Activated T-helper 1 cell treated with anti-CD3 and anti-CD28 coated beads, Interleukin-12 subunit alpha, Interleukin-12 subunit beta, Interleukin-2, Interleukin-4 antibody, amounts not matched to agents 30 ng/mL and 10 ng/mL and 1 ng/mL, durations not matched to agents 14 hours and 24 hours and 36 hours (primary cell): ENCODE measurements around the gene METTL21C. TPM values are rescaled to one million over a fixed set of nuclear protein-coding genes. Genes with fewer than 3 reads are reported as not detected.

Experiments
- DNase-seq: peaks from one replicate; pipeline ENCODE4 v3.0.0; 2021; ENCODE audit warnings: low spot score
- H3K27ac Mint-ChIP-seq: one replicate; pipeline ENCODE4 v1.8.0; 2021; ENCODE audit warnings: mild to moderate bottlenecking, mixed read lengths
- H3K27me3 Mint-ChIP-seq: one replicate; pipeline ENCODE4 v1.8.0; 2022; ENCODE audit warnings: mild to moderate bottlenecking, moderate library complexity, mixed read lengths; ENCODE audit not compliant: insufficient read depth
- H3K36me3 Mint-ChIP-seq: one replicate; pipeline ENCODE4 v1.8.0; 2021; ENCODE audit warnings: low read depth, mixed read lengths
- H3K4me1 Mint-ChIP-seq: one replicate; pipeline ENCODE4 v1.8.0; 2021; ENCODE audit warnings: low read depth, mixed read lengths
- H3K4me3 Mint-ChIP-seq: one replicate; pipeline ENCODE4 v1.8.0; 2021; ENCODE audit warnings: mild to moderate bottlenecking, moderate library complexity, mixed read lengths
- H3K9me3 Mint-ChIP-seq: one replicate; pipeline ENCODE4 v1.8.0; 2021; ENCODE audit warnings: mixed read lengths
- intact Hi-C: fragments of 100-400 bp; cut with micrococcal nuclease; formaldehyde crosslinking; loops from one replicate; pipeline ENCODE4 v1.15.1; 2024
- total RNA-seq: library from RNA; stranded (reverse); gene quantifications from 2 replicates; pipeline ENCODE4 v1.2.3, GENCODE V29; 2022

The METTL21C gene
- not detected in 2 replicates for total RNA-seq

DNA sequence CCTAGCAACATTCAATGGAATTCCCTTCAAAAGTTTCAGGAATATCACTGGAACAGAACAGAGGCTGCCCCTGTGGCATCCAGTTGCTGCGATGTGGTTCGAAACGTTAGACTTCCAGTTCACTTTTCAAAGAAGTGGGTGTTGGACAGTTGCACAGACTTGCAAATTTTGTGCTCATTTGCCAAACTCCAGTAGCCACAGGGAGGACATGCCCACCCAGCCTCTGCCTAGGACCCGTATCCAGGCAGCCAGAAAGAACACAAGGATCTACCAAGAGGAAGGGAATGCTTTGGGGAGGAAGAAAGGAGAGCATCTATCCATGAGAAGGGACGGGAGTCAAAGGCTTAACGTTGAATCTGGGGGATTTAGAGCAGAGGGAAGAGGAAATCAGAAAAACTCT is at the start of gene METTL21C:
Gene METTL21C (minus strand): TSS at position 108 of the 400 bp plus-strand sequence. CDS start 546 bp downstream, outside the sequence.
- intact Hi-C loops: no loop called here
- Mint-ChIP-seq H3K27ac (no peak within 1 kb of the TSS), H3K36me3 (no peaks in the 10 kb centered on the region), H3K9me3 (no peaks in the 10 kb centered on the region), H3K27me3 (peaks cover 12% of the 10 kb centered on the region), H3K4me1 (no peaks in the 10 kb centered on the region), H3K4me3 (no peak within 1 kb of the TSS)
- DNase-seq: no peak

DNA sequence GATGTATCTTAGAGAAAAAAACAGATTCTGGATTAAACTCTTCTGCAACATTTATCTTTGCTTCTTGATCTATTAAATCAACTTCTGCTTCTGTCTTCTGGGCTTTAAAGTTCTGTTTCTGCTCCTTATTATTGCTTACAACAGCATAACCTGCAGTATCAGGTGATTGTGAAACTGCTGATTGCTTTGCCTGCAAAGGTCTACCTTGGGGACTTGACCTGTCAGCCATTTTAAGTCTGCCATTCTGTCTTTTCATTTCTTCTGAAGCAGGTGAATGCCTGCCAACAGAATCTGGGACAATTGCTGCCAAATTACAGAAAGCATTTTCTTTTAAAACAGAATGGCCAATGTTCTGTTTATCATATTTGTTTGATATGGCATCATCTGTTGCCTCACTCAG is 47.7 kb upstream of the METTL21C start:
- intact Hi-C loops: no loop called here
- peaks cover 28% of the 10 kb centered on the region for H3K9me3 Mint-ChIP-seq
- DNase-seq: no peak
- H3K27ac Mint-ChIP-seq: no peak overlapping the region
- H3K4me1 Mint-ChIP-seq: no peaks in the 10 kb centered on the region
- no peak overlapping the region for H3K4me3 Mint-ChIP-seq
- no peaks in the 10 kb centered on the region for H3K36me3 Mint-ChIP-seq
- H3K27me3 Mint-ChIP-seq: peaks cover 17% of the 10 kb centered on the region

DNA sequence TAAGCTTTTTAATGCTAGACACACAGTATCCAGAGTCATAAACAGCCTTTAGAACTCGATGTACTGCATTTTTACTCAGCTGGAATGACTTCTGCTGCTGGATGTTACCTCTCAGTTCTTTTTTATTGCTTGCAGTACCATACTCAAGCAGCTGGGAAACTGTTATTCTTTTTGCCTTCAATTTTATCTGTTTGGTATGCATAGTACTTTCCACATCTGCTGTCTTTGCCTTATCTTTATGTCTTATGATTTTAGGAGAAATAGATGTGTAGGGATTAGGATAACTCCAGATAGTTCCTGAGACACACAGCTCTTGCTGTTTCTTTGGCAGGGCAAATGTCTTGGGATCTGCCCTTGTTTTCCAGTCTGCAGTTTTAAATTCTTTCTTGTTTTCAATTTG is 47.3 kb upstream of the METTL21C start:
- intact Hi-C loops: no loop called here
- Mint-ChIP-seq H3K4me3 (no peak overlapping the region), H3K36me3 (no peaks in the 10 kb centered on the region), H3K4me1 (no peaks in the 10 kb centered on the region), H3K27ac (no peak overlapping the region), H3K9me3 (peaks cover 28% of the 10 kb centered on the region), H3K27me3 (peaks cover 17% of the 10 kb centered on the region)
- no peak for DNase-seq

DNA sequence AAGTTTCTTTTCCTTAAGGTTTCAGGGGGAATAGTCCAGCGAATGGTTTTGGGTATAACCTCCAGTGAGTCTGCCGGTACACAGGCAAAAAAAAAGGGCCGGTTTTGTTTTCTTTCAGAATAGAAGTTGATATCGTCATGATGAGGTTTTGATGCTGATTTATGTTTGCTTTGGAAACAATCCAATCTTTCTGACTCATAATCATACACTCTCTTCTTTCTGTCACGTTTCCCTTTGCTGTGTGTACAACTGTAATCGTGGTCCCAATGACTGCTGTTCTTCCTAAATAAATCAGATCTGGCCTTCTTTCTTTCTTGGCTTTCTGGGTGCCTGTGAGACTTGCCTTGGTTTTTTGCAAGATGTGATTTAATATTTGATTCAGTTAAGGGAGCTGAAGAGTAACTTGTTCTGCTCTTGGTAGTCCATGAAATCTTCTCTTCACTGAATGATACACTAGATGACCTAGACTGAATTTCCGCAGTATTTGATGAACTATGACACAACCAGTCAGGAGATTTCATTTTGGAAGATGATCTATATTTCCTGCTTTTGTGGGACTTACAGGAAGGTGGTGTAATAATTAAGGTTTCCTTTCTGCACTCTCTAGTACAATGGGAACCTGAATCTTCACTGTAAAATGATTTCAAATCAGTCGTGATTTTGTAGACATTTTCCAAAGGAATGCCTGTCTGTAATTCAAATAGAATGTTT is 34.9 kb upstream of the METTL21C start:
- H3K27ac Mint-ChIP-seq: no peak overlapping the region

DNA sequence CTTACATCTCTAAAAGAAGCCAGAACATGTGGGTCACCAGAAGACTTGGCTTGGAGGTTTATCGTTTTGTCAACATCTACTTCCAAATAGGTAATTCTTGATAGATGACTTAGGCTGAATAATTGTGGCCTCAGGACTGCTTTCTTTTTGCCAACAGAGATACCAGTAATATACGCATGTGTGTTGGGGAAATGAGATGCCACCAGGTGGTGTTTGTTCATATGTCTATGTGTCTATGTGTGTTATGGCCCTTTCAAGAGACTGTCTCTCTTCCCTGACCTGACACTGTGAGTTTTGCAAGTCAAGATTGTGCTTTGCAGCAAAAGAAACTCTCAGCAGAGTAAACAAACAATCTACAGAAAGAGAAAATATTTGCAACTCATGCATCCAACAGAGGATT is 31.6 kb upstream of the METTL21C start:
- no peak overlapping the region for H3K4me3 Mint-ChIP-seq
- no peak overlapping the region for H3K27ac Mint-ChIP-seq
- peaks cover 14% of the 10 kb centered on the region for H3K4me1 Mint-ChIP-seq
- intact Hi-C loops: loop anchor here (1.0 to 2.0 kb wide), 3 partner anchors 46 to 121 kb away; partner anchors contain the start of gene TEX30
- H3K36me3 Mint-ChIP-seq: peaks cover 2% of the 10 kb centered on the region
- H3K9me3 Mint-ChIP-seq: peaks cover 3% of the 10 kb centered on the region
- no peak for DNase-seq
- H3K27me3 Mint-ChIP-seq: peaks cover 27% of the 10 kb centered on the region

More for the DNA sequence above, 34.9 kb upstream of the METTL21C start:
- intact Hi-C loops: no loop called here
- Mint-ChIP-seq H3K4me1 (peaks cover 14% of the 10 kb centered on the region), H3K27me3 (peaks cover 28% of the 10 kb centered on the region), H3K36me3 (no peaks in the 10 kb centered on the region), H3K9me3 (peaks cover 3% of the 10 kb centered on the region), H3K4me3 (no peak overlapping the region)
- no peak for DNase-seq

- Mint-ChIP-seq H3K36me3 (peaks cover 2% of the 10 kb centered on the region), H3K27ac (no peak overlapping the region), H3K27me3 (peaks cover 20% of the 10 kb centered on the region), H3K9me3 (peaks cover 3% of the 10 kb centered on the region), H3K4me1 (peaks cover 13% of the 10 kb centered on the region), H3K4me3 (no peak overlapping the region)
- no peak for DNase-seq
- intact Hi-C loops: loop anchor here (2.0 kb wide), 1 partner anchor 144 kb away; no protein-coding TSS in a partner anchor
Measured at GRCh38 chr13:102724923-102725322, 30.1 kb upstream of the METTL21C start.

- no peak for DNase-seq
- Mint-ChIP-seq H3K9me3 (peaks cover 3% of the 10 kb centered on the region), H3K4me1 (peaks cover 7% of the 10 kb centered on the region), H3K27ac (no peak overlapping the region), H3K4me3 (no peak overlapping the region), H3K27me3 (peaks cover 11% of the 10 kb centered on the region), H3K36me3 (peaks cover 2% of the 10 kb centered on the region)
- intact Hi-C loops: no loop called here
Measured at GRCh38 chr13:102721800-102722231, 27.0 kb upstream of the METTL21C start.

GRCh38 chr13:102718746-102719145 is 23.9 kb upstream of the METTL21C start:
- H3K4me1 Mint-ChIP-seq: no peaks in the 10 kb centered on the region
- intact Hi-C loops: no loop called here
- H3K4me3 Mint-ChIP-seq: no peak overlapping the region
- no peaks in the 10 kb centered on the region for H3K9me3 Mint-ChIP-seq
- no peak for DNase-seq
- H3K27me3 Mint-ChIP-seq: peaks cover 10% of the 10 kb centered on the region
- H3K36me3 Mint-ChIP-seq: no peaks in the 10 kb centered on the region
- H3K27ac Mint-ChIP-seq: no peak overlapping the region

GRCh38 chr13:102715447-102715846 is 20.6 kb upstream of the METTL21C start:
- no peaks in the 10 kb centered on the region for H3K36me3 Mint-ChIP-seq
- DNase-seq: no peak
- H3K4me1 Mint-ChIP-seq: no peaks in the 10 kb centered on the region
- intact Hi-C loops: no loop called here
- no peak overlapping the region for H3K4me3 Mint-ChIP-seq
- peaks cover 5% of the 10 kb centered on the region for H3K27me3 Mint-ChIP-seq
- H3K27ac Mint-ChIP-seq: no peak overlapping the region
- H3K9me3 Mint-ChIP-seq: no peaks in the 10 kb centered on the region

- intact Hi-C loops: no loop called here
- Mint-ChIP-seq H3K4me3 (no peak overlapping the region), H3K36me3 (no peaks in the 10 kb centered on the region), H3K27me3 (peaks cover 24% of the 10 kb centered on the region), H3K4me1 (no peaks in the 10 kb centered on the region), H3K27ac (no peak overlapping the region), H3K9me3 (no peaks in the 10 kb centered on the region)
- no peak for DNase-seq
Measured at GRCh38 chr13:102710261-102710679, 15.4 kb upstream of the METTL21C start.

DNA sequence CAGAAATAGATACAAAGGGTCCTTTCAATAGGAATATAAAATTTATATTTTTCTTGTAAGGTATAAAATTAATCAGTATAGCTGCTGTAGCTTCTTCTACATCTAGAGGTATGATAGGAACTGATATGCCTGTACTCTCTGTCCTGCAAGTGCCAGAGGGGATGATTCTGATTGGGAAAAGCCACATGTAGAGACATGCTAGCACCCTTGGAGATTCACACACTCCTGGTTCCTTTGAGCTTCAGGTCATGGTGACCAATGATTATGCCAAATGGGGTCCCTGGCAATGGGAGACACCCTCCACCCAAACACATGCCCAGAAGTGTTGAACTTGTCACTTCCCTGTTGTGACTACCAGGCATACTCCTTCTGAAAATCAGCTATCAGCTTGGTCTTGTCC is 14.7 kb upstream of the METTL21C start:
- no peak overlapping the region for H3K27ac Mint-ChIP-seq
- no peaks in the 10 kb centered on the region for H3K9me3 Mint-ChIP-seq
- intact Hi-C loops: no loop called here
- no peak overlapping the region for H3K4me3 Mint-ChIP-seq
- no peaks in the 10 kb centered on the region for H3K36me3 Mint-ChIP-seq
- peaks cover 30% of the 10 kb centered on the region for H3K27me3 Mint-ChIP-seq
- no peak for DNase-seq
- no peaks in the 10 kb centered on the region for H3K4me1 Mint-ChIP-seq

- Mint-ChIP-seq H3K9me3 (no peaks in the 10 kb centered on the region), H3K36me3 (no peaks in the 10 kb centered on the region), H3K4me1 (no peaks in the 10 kb centered on the region), H3K27ac (no peak overlapping the region), H3K27me3 (peaks cover 34% of the 10 kb centered on the region), H3K4me3 (no peak overlapping the region)
- intact Hi-C loops: no loop called here
- DNase-seq: no peak
Measured at GRCh38 chr13:102708991-102709390, 14.1 kb upstream of the METTL21C start.

GRCh38 chr13:102708211-102708610 is 13.4 kb upstream of the METTL21C start:
- Mint-ChIP-seq H3K27me3 (peaks cover 40% of the 10 kb centered on the region), H3K4me1 (no peaks in the 10 kb centered on the region), H3K4me3 (no peak overlapping the region), H3K27ac (no peak overlapping the region), H3K36me3 (no peaks in the 10 kb centered on the region), H3K9me3 (no peaks in the 10 kb centered on the region)
- intact Hi-C loops: no loop called here
- no peak for DNase-seq
